BE2C (cell line): ENCODE results near the gene TRABD2A.

Experiments
- DNase-seq: peaks from one replicate; pipeline ENCODE4 v3.0.0-alpha.2; 2020
- H3K27me3 ChIP-seq: fragments of 250-450 bp; sonication (Bioruptor Pico); 2 replicates; pipeline ENCODE4 v1.5.1; 2020; ENCODE audit warnings: mild to moderate bottlenecking
- H3K36me3 ChIP-seq: fragments of 250-450 bp; sonication (Bioruptor Pico); 2 replicates; pipeline ENCODE4 v1.5.1; 2020; ENCODE audit warnings: mild to moderate bottlenecking
- H3K4me1 ChIP-seq: fragments of 250-450 bp; sonication (Bioruptor Pico); 2 replicates; pipeline ENCODE4 v1.5.1; 2020
- H3K4me3 ChIP-seq: 2 replicates; pipeline ENCODE4 v1.5.1; 2011; ENCODE audit warnings: low read depth, low read length
- H3K9me3 ChIP-seq: fragments of 250-450 bp; sonication (Bioruptor Pico); 2 replicates; pipeline ENCODE4 v1.5.1; 2020
- TF ChIP-seq, protein P1 (sequence below): IDR thresholded peaks from 2 replicates; pipeline ENCODE4 v1.5.1; 2012; ENCODE audit warnings: mild to moderate bottlenecking, low read depth, low read length

The TRABD2A gene

DNA sequence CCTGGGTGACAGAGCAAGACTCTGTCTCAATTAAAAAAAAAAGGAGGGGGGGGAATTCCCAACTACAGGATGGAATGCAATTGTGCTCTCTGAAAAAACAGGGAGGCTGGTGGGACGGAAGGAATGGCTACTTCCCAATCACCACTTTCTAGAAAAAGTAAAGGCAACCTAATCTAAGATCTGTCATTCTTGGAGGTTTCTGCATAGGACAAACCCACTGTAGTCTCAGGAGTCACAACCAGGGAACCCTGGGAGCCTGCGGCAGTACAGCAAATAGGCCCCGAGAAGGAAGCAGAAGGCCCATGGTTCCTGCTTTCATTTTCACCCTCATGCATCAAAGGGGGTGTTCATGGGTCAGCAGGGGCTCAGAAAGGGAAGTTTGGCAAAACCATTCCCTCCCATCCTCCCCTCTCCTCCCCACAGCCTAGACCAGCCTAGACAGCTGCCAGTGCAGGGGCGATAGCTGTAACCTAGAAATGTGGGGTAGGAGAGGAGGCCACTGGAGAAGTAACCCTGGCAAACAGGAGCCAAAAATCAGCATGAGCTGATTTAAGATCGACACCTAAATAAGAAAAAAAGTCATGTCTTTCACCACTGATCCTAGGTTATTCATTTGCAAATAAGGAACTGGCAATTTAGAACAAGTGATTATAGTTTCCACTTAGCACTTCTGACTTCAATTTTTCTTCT is 48.0 kb downstream of the TRABD2A start:
- TF ChIP-seq, protein P1, sequence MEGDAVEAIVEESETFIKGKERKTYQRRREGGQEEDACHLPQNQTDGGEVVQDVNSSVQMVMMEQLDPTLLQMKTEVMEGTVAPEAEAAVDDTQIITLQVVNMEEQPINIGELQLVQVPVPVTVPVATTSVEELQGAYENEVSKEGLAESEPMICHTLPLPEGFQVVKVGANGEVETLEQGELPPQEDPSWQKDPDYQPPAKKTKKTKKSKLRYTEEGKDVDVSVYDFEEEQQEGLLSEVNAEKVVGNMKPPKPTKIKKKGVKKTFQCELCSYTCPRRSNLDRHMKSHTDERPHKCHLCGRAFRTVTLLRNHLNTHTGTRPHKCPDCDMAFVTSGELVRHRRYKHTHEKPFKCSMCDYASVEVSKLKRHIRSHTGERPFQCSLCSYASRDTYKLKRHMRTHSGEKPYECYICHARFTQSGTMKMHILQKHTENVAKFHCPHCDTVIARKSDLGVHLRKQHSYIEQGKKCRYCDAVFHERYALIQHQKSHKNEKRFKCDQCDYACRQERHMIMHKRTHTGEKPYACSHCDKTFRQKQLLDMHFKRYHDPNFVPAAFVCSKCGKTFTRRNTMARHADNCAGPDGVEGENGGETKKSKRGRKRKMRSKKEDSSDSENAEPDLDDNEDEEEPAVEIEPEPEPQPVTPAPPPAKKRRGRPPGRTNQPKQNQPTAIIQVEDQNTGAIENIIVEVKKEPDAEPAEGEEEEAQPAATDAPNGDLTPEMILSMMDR: no peak
- no peaks in the 10 kb centered on the region for H3K4me1 ChIP-seq
- DNase-seq: no peak
- no peaks in the 10 kb centered on the region for H3K27me3 ChIP-seq
- H3K4me3 ChIP-seq: no peak overlapping the region
- no peaks in the 10 kb centered on the region for H3K36me3 ChIP-seq
- no peaks in the 10 kb centered on the region for H3K9me3 ChIP-seq

GRCh38 chr2:84830758-84831500 is 50.0 kb downstream of the TRABD2A start:
- Histone ChIP-seq H3K4me3 (no peak overlapping the region), H3K27me3 (no peaks in the 10 kb centered on the region), H3K4me1 (no peaks in the 10 kb centered on the region), H3K9me3 (no peaks in the 10 kb centered on the region), H3K36me3 (no peaks in the 10 kb centered on the region)
- TF ChIP-seq, protein P1: no peak
- no peak for DNase-seq

DNA sequence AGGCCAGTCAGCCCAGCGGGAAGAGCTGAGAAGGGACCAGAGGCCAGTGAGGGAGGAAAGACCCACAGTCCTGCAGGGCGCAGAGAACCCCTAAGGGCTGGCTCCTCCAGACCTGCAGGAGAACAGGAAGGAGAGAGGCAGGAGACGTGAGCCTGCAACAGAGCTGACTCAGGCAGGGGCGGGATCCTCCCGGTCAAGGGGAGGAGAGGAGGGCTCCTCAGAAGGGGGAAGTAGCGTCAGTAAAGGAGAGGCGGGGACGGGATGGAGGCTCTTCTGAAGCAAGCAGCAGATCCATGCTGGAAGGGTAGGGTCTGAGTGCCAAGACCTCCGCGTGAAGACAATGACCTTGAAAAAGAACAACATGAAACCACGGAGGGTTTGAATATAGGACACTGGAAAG is 50.8 kb downstream of the TRABD2A start:
- TF ChIP-seq, protein P1: no peak
- H3K36me3 ChIP-seq: no peaks in the 10 kb centered on the region
- no peaks in the 10 kb centered on the region for H3K27me3 ChIP-seq
- H3K9me3 ChIP-seq: no peaks in the 10 kb centered on the region
- H3K4me3 ChIP-seq: no peak overlapping the region
- no peaks in the 10 kb centered on the region for H3K4me1 ChIP-seq
- no peak for DNase-seq

DNA sequence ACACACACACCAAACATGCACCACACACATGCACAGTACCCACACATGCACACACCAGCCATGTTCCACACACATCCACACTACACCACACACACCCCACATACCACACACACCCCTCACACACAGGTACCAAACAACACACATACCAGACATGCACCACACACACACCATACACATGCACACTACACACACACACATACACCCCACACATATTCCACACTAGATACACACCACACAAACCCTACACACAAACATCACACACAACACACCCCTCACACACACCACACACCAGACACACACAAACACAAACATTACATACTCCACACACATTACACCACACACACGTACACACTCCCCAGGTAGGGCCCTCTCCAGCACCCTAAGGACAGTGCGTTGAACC is 51.2 kb downstream of the TRABD2A start:
- Histone ChIP-seq H3K4me1 (no peaks in the 10 kb centered on the region), H3K36me3 (no peaks in the 10 kb centered on the region), H3K9me3 (no peaks in the 10 kb centered on the region), H3K4me3 (no peak overlapping the region), H3K27me3 (no peaks in the 10 kb centered on the region)
- no peak for DNase-seq
- TF ChIP-seq, protein P1: no peak

- H3K4me3 ChIP-seq: no peak overlapping the region
- H3K4me1 ChIP-seq: no peaks in the 10 kb centered on the region
- no peaks in the 10 kb centered on the region for H3K36me3 ChIP-seq
- no peaks in the 10 kb centered on the region for H3K9me3 ChIP-seq
- TF ChIP-seq, protein P1: no peak
- no peak for DNase-seq
- H3K27me3 ChIP-seq: no peaks in the 10 kb centered on the region
Measured at GRCh38 chr2:84827978-84828575, 52.8 kb downstream of the TRABD2A start.

DNA sequence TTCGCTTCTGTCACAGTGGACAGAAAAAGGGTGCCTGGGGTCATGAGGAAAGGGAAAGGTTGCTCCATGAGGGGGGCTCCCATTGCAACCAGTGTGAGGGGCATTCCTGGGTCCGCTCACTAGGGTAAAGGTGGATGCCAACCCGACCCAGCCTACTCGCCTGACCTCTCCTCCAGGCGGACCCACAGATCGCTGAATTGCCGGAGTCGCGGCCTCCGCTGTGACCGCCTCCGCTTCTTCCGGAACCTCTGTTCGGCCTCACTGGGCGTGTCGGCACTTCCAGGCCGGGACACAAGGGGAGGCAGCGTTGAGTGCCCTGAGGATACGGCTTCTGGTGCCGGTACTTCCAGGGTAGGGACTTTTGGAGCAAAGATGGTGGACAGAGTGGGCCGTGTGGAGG is 57.1 kb downstream of the TRABD2A start:
- H3K4me3 ChIP-seq: no peak overlapping the region
- no peaks in the 10 kb centered on the region for H3K36me3 ChIP-seq
- no peaks in the 10 kb centered on the region for H3K9me3 ChIP-seq
- DNase-seq: no peak
- no peaks in the 10 kb centered on the region for H3K27me3 ChIP-seq
- no peaks in the 10 kb centered on the region for H3K4me1 ChIP-seq
- TF ChIP-seq, protein P1: no peak
